ENCODE results near the gene SOWAHA. TPM values are rescaled to one million over a fixed set of nuclear protein-coding genes. Genes with fewer than 3 reads are reported as not detected.
"Not testable (repeated sequence)": the region's sequence is repeated elsewhere in the genome, so short reads cannot be mapped to it uniquely, and the experiment has no call there.

Gene SOWAHA
- total RNA-seq, 1 donor from 2014 or later = 22.2 TPM

DNA sequence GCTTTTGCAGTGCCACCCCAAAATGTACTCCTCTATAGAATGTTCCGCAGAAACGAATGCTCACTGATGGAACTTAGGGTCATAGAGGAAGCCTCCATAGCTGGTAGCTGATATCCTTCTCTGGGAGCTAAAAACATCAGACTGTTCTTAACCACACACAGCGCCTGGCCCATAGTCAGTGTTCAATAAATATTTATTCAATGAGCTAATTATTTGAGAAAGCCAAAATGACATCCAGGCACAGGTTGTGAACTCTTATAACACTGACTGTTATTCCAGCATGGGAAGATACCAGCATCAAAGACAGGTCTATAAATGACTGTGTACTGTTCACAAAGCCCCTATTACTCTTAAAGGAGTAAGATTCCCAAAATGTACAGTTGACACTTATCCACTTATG, 40.2 kb downstream of the SOWAHA start:
- DNase-seq (ENCODE audit: low spot score) = no peak

- DNase-seq (ENCODE audit: low spot score) = no peak
Observed at GRCh38 chr5:132853790-132854189, 40.7 kb downstream of the SOWAHA start.

GRCh38 chr5:132854301-132854700, 41.2 kb downstream of the SOWAHA start:
- DNase-seq (ENCODE audit: low spot score) = no peak

GRCh38 chr5:132854992-132855391, 41.9 kb downstream of the SOWAHA start:
- DNase-seq (ENCODE audit: low spot score) = not testable (repeated sequence)

- DNase-seq (ENCODE audit: low spot score) = no peak
Observed at GRCh38 chr5:132856011-132856410, 42.9 kb downstream of the SOWAHA start.

DNA sequence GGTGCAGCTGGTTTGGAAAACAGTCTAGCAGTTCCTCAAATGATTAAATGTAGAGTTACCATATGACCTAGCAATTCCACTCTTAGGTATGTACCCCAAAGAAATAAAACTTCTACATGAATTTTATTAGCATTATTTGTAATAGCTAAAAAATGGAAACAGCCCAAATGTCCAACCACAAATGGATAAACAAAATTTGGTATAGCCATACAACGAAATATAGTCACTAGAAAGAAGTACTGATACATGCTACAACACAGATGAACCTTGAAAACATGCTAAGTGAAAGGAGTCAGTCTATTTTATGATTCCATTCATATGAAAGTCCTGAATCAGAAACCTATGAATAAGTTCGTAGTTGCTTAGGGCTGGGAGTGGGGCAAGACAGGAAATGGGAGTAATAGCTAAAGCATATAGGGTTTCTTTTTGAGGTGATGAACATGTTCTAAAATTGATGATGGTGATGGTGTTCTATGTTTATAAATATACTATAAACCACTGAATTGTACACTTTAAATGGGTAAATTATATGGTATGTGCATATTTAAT, 46.9 kb downstream of the SOWAHA start:
- no peak for DNase-seq (ENCODE audit: low spot score)

DNA sequence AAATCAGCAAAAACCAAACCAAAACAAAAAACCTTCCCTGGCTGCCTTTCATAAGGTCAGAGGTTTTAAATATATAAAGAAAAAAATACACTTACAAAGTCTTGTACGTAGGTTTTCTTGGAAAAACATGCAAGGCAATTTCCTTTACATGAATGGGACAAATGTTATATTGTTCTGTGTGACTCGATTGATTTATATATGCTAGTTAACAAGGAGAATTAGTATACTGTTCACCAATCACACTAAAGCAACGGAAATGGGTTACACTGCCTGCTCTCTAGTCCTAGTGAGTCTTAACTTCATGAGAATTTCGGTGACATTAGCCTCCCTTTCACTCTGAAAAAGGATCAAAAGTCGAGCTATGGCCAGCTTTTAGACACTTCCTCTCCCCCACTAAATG, 47.6 kb downstream of the SOWAHA start:
- no peak for DNase-seq (ENCODE audit: low spot score)

DNA sequence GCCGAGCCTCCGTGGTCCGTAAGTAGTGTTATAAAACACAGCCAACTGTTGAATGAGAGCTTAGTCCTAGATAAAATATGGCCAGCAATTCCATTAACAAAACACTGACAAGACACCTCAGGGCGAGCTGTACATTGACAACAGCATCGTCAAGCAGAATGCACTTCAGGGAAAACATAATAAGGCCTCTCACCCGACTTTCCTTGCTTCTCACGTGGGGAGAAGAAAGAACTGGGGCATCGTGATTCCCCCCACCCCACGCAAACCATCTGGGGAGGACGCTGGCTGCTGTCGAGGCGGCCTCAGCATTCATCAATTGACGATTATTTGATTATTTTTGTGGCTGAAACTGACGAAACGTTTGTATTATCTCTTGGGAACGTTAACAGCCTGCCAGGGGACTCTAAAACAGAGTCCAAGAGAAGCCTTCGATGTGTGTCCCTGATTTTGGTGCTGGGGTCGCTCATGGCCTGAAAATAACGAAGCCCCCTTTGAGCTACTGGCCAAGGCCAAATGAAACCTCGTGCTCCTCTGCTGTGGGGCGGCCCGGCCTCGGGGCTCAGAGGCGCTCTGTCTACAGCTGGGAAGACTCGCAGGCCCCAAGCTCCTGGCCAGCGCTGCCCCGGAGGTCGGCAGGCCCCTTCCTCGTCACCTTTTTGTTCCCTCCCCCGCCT, 52.7 kb downstream of the SOWAHA start:
- DNase-seq (ENCODE audit: low spot score) = no peak

Other genes starting within 250 kb of the SOWAHA start
- gene IL13, start 155.1 kb upstream of the SOWAHA start, total RNA-seq = not detected
- not detected for gene IL4, start 139.3 kb upstream of the SOWAHA start, total RNA-seq
- 15.5 TPM for gene KIF3A, start 75.8 kb upstream of the SOWAHA start, total RNA-seq
- gene CCNI2, start 65.9 kb upstream of the SOWAHA start, total RNA-seq = 8.4 TPM
- gene SEPTIN8, start 36.1 kb upstream of the SOWAHA start, total RNA-seq = 63.9 TPM
- 96.1 TPM for gene SHROOM1, start 17.3 kb downstream of the SOWAHA start, total RNA-seq
- gene GDF9, start 53.2 kb downstream of the SOWAHA start, total RNA-seq = 0.09 TPM
- 625 TPM for gene UQCRQ, start 53.3 kb downstream of the SOWAHA start, total RNA-seq
- 42.4 TPM for gene LEAP2, start 60.4 kb downstream of the SOWAHA start, total RNA-seq
- 87.7 TPM for gene AFF4, start 150.3 kb downstream of the SOWAHA start, total RNA-seq
- 18.5 TPM for gene ZCCHC10, start 213.2 kb downstream of the SOWAHA start, total RNA-seq
- 91.0 TPM for gene HSPA4, start 238.7 kb downstream of the SOWAHA start, total RNA-seq

Data from mucosa of gallbladder (tissue), 1 donor.